ENCODE data around the gene WRNIP1.

DNA sequence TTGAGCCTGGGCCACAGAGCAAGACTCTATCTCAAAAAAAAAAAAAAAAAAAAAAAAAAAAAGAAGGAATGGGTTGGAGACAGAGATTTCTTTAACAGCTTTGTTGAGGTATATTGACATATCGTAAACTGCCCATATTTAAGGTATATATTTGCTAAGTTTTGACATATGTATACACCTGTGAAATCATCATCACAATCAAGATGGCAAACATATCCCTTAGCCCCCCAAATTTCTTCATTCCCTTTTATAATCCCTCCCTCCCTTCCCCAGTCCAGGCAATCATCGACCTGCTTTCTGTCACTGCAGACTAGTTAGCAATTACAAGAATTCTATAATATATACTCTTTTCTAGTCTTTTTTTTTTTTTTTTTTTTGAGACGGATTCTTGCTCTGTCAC, 47.5 kb downstream of the WRNIP1 start:
- no peak for TF ChIP-seq ZFP30 (CRISPR knock-in tag; IDR thresholded peaks at IDR 0.05)
- no peak for TF ChIP-seq TOX (CRISPR knock-in tag; IDR thresholded peaks at IDR 0.05; ENCODE audit: borderline replicate concordance)
- TF ChIP-seq, protein P1, sequence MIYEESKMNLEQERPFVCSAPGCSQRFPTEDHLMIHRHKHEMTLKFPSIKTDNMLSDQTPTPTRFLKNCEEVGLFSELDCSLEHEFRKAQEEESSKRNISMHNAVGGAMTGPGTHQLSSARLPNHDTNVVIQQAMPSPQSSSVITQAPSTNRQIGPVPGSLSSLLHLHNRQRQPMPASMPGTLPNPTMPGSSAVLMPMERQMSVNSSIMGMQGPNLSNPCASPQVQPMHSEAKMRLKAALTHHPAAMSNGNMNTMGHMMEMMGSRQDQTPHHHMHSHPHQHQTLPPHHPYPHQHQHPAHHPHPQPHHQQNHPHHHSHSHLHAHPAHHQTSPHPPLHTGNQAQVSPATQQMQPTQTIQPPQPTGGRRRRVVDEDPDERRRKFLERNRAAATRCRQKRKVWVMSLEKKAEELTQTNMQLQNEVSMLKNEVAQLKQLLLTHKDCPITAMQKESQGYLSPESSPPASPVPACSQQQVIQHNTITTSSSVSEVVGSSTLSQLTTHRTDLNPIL (CRISPR knock-in tag; IDR thresholded peaks at IDR 0.05; ENCODE audit: low read depth) = no peak
- TF ChIP-seq ZNF565 (CRISPR knock-in tag; conservative IDR thresholded peaks at IDR 0.05; ENCODE audit: low read depth) = no peak
- TF ChIP-seq ZC3H10 (CRISPR knock-in tag; IDR thresholded peaks at IDR 0.05) = no peak
- TF ChIP-seq, protein P2, sequence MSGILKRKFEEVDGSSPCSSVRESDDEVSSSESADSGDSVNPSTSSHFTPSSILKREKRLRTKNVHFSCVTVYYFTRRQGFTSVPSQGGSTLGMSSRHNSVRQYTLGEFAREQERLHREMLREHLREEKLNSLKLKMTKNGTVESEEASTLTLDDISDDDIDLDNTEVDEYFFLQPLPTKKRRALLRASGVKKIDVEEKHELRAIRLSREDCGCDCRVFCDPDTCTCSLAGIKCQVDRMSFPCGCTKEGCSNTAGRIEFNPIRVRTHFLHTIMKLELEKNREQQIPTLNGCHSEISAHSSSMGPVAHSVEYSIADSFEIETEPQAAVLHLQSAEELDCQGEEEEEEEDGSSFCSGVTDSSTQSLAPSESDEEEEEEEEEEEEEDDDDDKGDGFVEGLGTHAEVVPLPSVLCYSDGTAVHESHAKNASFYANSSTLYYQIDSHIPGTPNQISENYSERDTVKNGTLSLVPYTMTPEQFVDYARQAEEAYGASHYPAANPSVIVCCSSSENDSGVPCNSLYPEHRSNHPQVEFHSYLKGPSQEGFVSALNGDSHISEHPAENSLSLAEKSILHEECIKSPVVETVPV (CRISPR knock-in tag; IDR thresholded peaks at IDR 0.05) = no peak
- TF ChIP-seq ZNF8 (CRISPR knock-in tag; IDR thresholded peaks at IDR 0.05) = no peak
- no peak for TF ChIP-seq RARB (CRISPR knock-in tag; IDR thresholded peaks at IDR 0.05)
- TF ChIP-seq, protein P3, sequence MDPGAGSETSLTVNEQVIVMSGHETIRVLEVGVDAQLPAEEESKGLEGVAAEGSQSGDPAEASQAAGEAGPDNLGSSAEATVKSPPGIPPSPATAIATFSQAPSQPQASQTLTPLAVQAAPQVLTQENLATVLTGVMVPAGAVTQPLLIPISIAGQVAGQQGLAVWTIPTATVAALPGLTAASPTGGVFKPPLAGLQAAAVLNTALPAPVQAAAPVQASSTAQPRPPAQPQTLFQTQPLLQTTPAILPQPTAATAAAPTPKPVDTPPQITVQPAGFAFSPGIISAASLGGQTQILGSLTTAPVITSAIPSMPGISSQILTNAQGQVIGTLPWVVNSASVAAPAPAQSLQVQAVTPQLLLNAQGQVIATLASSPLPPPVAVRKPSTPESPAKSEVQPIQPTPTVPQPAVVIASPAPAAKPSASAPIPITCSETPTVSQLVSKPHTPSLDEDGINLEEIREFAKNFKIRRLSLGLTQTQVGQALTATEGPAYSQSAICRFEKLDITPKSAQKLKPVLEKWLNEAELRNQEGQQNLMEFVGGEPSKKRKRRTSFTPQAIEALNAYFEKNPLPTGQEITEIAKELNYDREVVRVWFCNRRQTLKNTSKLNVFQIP (CRISPR knock-in tag; IDR thresholded peaks at IDR 0.05; ENCODE audit: borderline replicate concordance, low read depth) = no peak
- TF ChIP-seq TCF4 (CRISPR knock-in tag; IDR thresholded peaks at IDR 0.05; ENCODE audit: borderline replicate concordance) = no peak
- no peak for TF ChIP-seq ZNF70 (CRISPR knock-in tag; IDR thresholded peaks at IDR 0.05)
